Gastroesophageal sphincter (tissue), 3 donors: ENCODE measurements around the gene PRSS56.

Source experiments
- CTCF ChIP-seq, 4 experiments: fragments of 200-600 bp in 2 of 4; fragments of 450-650 bp in 2 of 4; sonication (generic) in 1 of 4; IDR thresholded peaks; one replicate each; pipeline ENCODE4 v1.5.1; 2017 to 2019; ENCODE audit warnings: antibody characterized with exemption in 4 of 4, mild to moderate bottlenecking in 2 of 4, moderate library complexity in 2 of 4
- POLR2A ChIP-seq, 2 donors: fragments of 450-650 bp; IDR thresholded peaks; one replicate each; pipeline ENCODE4 v1.6.1; 2017; ENCODE audit warnings: antibody characterized with exemption in 2 of 2, mild to moderate bottlenecking in 2 of 2, moderate library complexity in 1 of 2

DNA sequence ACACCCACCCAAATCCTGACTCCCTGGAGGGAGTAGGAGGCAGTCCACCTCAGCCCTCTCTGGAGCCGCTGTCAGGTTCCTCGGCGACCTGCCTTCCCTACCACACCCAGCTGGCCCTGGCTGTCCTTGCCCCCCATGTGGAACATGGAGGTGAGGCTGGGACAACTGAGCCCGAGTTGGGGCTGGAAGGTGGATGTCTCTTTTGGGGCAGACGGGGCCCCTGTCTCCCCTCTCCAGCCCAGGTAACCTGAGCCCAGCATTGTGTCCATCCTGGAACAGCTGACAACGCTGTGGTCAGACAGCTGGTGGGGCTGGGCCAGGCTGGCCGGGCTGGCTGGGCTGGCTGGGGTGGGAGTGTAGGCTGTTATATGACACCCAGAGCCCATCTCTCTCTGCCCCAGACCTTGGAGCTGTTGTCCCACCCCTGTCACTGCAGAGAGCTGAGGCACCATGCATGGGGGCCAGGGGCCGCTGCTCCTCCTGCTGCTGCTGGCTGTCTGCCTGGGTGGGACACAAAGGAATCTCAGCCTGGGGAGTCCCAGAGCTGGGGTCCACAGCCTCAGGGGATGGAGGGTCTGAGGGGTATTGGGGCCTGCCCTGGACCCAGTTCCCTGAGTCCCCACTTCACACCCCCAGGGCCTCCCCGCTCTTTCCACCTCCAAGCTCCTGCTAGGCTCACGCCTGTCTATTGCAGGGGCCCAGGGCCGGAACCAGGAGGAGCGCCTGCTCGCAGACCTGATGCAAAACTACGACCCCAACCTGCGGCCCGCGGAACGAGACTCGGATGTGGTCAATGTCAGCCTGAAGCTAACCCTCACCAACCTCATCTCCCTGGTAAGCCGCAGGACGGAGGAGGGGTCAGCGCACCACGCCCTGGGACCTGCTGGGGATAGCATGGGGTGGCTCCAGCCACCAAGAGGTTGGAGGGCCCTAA, 19.4 kb downstream of the PRSS56 start, which contains the start of gene CHRNG:
- TF ChIP-seq CTCF (IDR thresholded peaks at IDR 0.05) = no peak
- no peak for TF ChIP-seq POLR2A (IDR thresholded peaks at IDR 0.05)
